Endodermal cell (in vitro differentiated cells): ENCODE measurements around the gene RHBDD3. TPM values are rescaled to one million over a fixed set of nuclear protein-coding genes. Genes with fewer than 3 reads are reported as not detected.

ENCODE experiments used
- DNase-seq: peaks from one replicate; pipeline ENCODE4 v3.0.0-alpha.2; 2017
- H3K27ac ChIP-seq: 2 replicates; pipeline ENCODE4 v1.5.1; 2013; ENCODE audit warnings: mild to moderate bottlenecking, low read depth, low read length, moderate library complexity
- H3K27me3 ChIP-seq: 2 replicates; pipeline ENCODE4 v1.6.1; 2013; ENCODE audit warnings: mild to moderate bottlenecking, low read length, moderate library complexity; ENCODE audit not compliant: insufficient read depth, control insufficient read depth, poor library complexity, severe bottlenecking
- H3K36me3 ChIP-seq: 2 replicates; pipeline ENCODE4 v1.7.0; 2013; ENCODE audit warnings: mild to moderate bottlenecking, low read length, moderate library complexity; ENCODE audit not compliant: control insufficient read depth, insufficient read depth
- H3K4me1 ChIP-seq: one replicate; pipeline ENCODE4 v1.7.0; 2013; ENCODE audit warnings: low read length; ENCODE audit not compliant: control insufficient read depth, insufficient read depth
- H3K4me3 ChIP-seq: 2 replicates; pipeline ENCODE4 v1.5.1; 2013; ENCODE audit warnings: mild to moderate bottlenecking, low read length, moderate library complexity
- H3K9ac ChIP-seq: 2 replicates; pipeline ENCODE4 v1.6.1; 2013; ENCODE audit warnings: mild to moderate bottlenecking, low read length, moderate library complexity; ENCODE audit not compliant: poor library complexity, severe bottlenecking; ENCODE audit errors: extremely low read depth
- H3K9me3 ChIP-seq: 2 replicates; pipeline ENCODE4 v1.6.1; 2013; ENCODE audit warnings: mild to moderate bottlenecking, low read length, moderate library complexity; ENCODE audit not compliant: control insufficient read depth
- H3K27ac Mint-ChIP-seq: 2 replicates; pipeline ENCODE4 v1.8.0; 2020; ENCODE audit warnings: mixed read lengths
- H3K27me3 Mint-ChIP-seq: 2 replicates; pipeline ENCODE4 v1.8.0; 2021; ENCODE audit warnings: mild to moderate bottlenecking, mixed read lengths; ENCODE audit not compliant: insufficient read depth
- H3K36me3 Mint-ChIP-seq: 2 replicates; pipeline ENCODE4 v1.8.0; 2020; ENCODE audit warnings: low read depth, mixed read lengths
- H3K4me1 Mint-ChIP-seq: 2 replicates; pipeline ENCODE4 v1.8.0; 2020; ENCODE audit warnings: mixed read lengths
- H3K4me3 Mint-ChIP-seq: 2 replicates; pipeline ENCODE4 v1.8.0; 2020; ENCODE audit warnings: mild to moderate bottlenecking, moderate library complexity, mixed read lengths
- H3K9me3 Mint-ChIP-seq: 2 replicates; pipeline ENCODE4 v1.8.0; 2020; ENCODE audit warnings: mild to moderate bottlenecking, mixed read lengths
- CTCF ChIP-seq: fragments of 200-600 bp; sonication (generic); conservative IDR thresholded peaks from 2 replicates; pipeline ENCODE4 v1.5.0; 2021; ENCODE audit warnings: antibody characterized with exemption, mild to moderate bottlenecking
- WGBS, 2 experiments: methylation state at CpG; one replicate each; pipeline versions ENCODE4 v1.1.5 to v1.1.7; 2013; ENCODE audit warnings: missing lambda C conversion rate in 2 of 2, mixed read lengths in 1 of 2; ENCODE audit not compliant: insufficient coverage in 1 of 2, insufficient read length in 1 of 2; 5-methylcytosine and 5-hydroxymethylcytosine counted together
- total RNA-seq, 2 donors: library from RNA; stranded (reverse); fragmentation: NEBNext Ultra II Directional in 1 of 2; extraction: Animal tissue kit (Norgen Biotek cat#: 25700) in 1 of 2; gene quantifications; 2 replicates in 1 of 2; 3 replicates in 1 of 2; pipeline ENCODE4 v1.2.1, GENCODE V29; 2021

RHBDD3 gene
- total RNA-seq, 2 donors from 2014 or later, result 65.0 to 75.2 TPM

- no peak for TF ChIP-seq CTCF
- H3K4me1 ChIP-seq, result peaks cover 4% of the 10 kb centered on the region
- Mint-ChIP-seq H3K36me3 (peaks cover 78% of the 10 kb centered on the region), H3K27me3 (peaks cover 2% of the 10 kb centered on the region), H3K4me3 (no peak overlapping the region), H3K27ac (no peak overlapping the region), H3K4me1 (peaks cover 34% of the 10 kb centered on the region), H3K9me3 (no peaks in the 10 kb centered on the region)
- H3K36me3 ChIP-seq, result peaks cover 83% of the 10 kb centered on the region
- H3K27me3 ChIP-seq, result no peaks in the 10 kb centered on the region
- H3K4me3 ChIP-seq, result peak overlapping the region; percentile 99
- H3K27ac ChIP-seq, result no peak overlapping the region
- no peak for DNase-seq
- 96 to 100% methylated on average over 2 of the region's 2 CpGs for WGBS, 2 experiments
- H3K9ac ChIP-seq, result no peak overlapping the region
- no peaks in the 10 kb centered on the region for H3K9me3 ChIP-seq
These were observed 4.8 kb upstream of the RHBDD3 start for GRCh38 chr22:29272624-29273023.

- no peaks in the 10 kb centered on the region for H3K9me3 ChIP-seq
- 58 to 73% methylated on average over 7 to 9 of the region's 9 CpGs for WGBS, 2 experiments
- H3K27me3 ChIP-seq, result no peaks in the 10 kb centered on the region
- Mint-ChIP-seq H3K4me3 (peak overlapping the region; percentile 99), H3K27ac (peak overlapping the region; percentile 98), H3K36me3 (peaks cover 72% of the 10 kb centered on the region), H3K9me3 (no peaks in the 10 kb centered on the region), H3K4me1 (peaks cover 44% of the 10 kb centered on the region), H3K27me3 (peaks cover 2% of the 10 kb centered on the region)
- DNase-seq, result no peak
- no peak overlapping the region for H3K27ac ChIP-seq
- no peak for TF ChIP-seq CTCF
- peaks cover 71% of the 10 kb centered on the region for H3K36me3 ChIP-seq
- peak overlapping the region; percentile 99 for H3K4me3 ChIP-seq
- H3K9ac ChIP-seq, result peak overlapping the region; percentile 100
- peaks cover 15% of the 10 kb centered on the region for H3K4me1 ChIP-seq
These were observed 2.9 kb upstream of the RHBDD3 start for GRCh38 chr22:29270475-29271271.

- no peak for DNase-seq
- TF ChIP-seq CTCF, result no peak
- peak overlapping the region; percentile 98 for H3K27ac Mint-ChIP-seq
- H3K4me1 ChIP-seq, result peaks cover 16% of the 10 kb centered on the region
- no peaks in the 10 kb centered on the region for H3K9me3 Mint-ChIP-seq
- H3K36me3 Mint-ChIP-seq, result peaks cover 66% of the 10 kb centered on the region
- peak overlapping the region; percentile 99 for H3K4me3 Mint-ChIP-seq
- peaks cover 2% of the 10 kb centered on the region for H3K27me3 Mint-ChIP-seq
- peak overlapping the region; percentile 100 for H3K9ac ChIP-seq
- no peak overlapping the region for H3K27ac ChIP-seq
- WGBS, 2 experiments, result 38 to 46% methylated on average over 11 to 13 of the region's 13 CpGs
- H3K9me3 ChIP-seq, result no peaks in the 10 kb centered on the region
- H3K4me1 Mint-ChIP-seq, result peaks cover 44% of the 10 kb centered on the region
- H3K36me3 ChIP-seq, result peaks cover 70% of the 10 kb centered on the region
- H3K27me3 ChIP-seq, result no peaks in the 10 kb centered on the region
- peak overlapping the region; percentile 99 for H3K4me3 ChIP-seq
These were observed 2.1 kb upstream of the RHBDD3 start for GRCh38 chr22:29269731-29270474.
